ENCODE measurements around the gene CD99L2.

CD99L2 gene

GRCh38 chrX:150841456-150842197, 56.8 kb downstream of the CD99L2 start:
- DNase-seq = peak; percentile 20
- Histone ChIP-seq H3K27ac (no peak overlapping the region), H3K4me3 (ENCODE audit: low read depth, low read length) (no peak overlapping the region), H3K36me3 (replicated peaks) (no peaks in the 10 kb centered on the region), H3K27me3 (replicated peaks) (no peaks in the 10 kb centered on the region)
- TF ChIP-seq CTCF (IDR thresholded peaks at IDR 0.05; ENCODE audit: low read depth, low read length, missing control alignments) = no peak
- in situ Hi-C loops (cut with HindIII; ENCODE audit: low pct_ligation_motif_present, low sequenced_read_pairs) = no loop called here

- in situ Hi-C loops (cut with HindIII; ENCODE audit: low pct_ligation_motif_present, low sequenced_read_pairs) = no loop called here
- no peaks in the 10 kb centered on the region for H3K27me3 ChIP-seq (replicated peaks)
- no peak overlapping the region for H3K27ac ChIP-seq
- TF ChIP-seq CTCF (IDR thresholded peaks at IDR 0.05; ENCODE audit: low read depth, low read length, missing control alignments) = no peak
- no peaks in the 10 kb centered on the region for H3K36me3 ChIP-seq (replicated peaks)
- no peak overlapping the region for H3K4me3 ChIP-seq (ENCODE audit: low read depth, low read length)
- DNase-seq = no peak
Observed at GRCh38 chrX:150837845-150838244, 60.6 kb downstream of the CD99L2 start.

- Histone ChIP-seq H3K4me3 (ENCODE audit: low read depth, low read length) (no peak overlapping the region), H3K36me3 (replicated peaks) (no peaks in the 10 kb centered on the region), H3K27me3 (replicated peaks) (no peaks in the 10 kb centered on the region), H3K27ac (no peak overlapping the region)
- in situ Hi-C loops (cut with HindIII; ENCODE audit: low pct_ligation_motif_present, low sequenced_read_pairs) = no loop called here
- DNase-seq = no peak
- no peak for TF ChIP-seq CTCF (IDR thresholded peaks at IDR 0.05; ENCODE audit: low read depth, low read length, missing control alignments)
Observed at GRCh38 chrX:150834695-150835094, 63.8 kb downstream of the CD99L2 start.

- no peak for TF ChIP-seq CTCF (IDR thresholded peaks at IDR 0.05; ENCODE audit: low read depth, low read length, missing control alignments)
- Histone ChIP-seq H3K27ac (no peak overlapping the region), H3K4me3 (ENCODE audit: low read depth, low read length) (no peak overlapping the region), H3K36me3 (replicated peaks) (no peaks in the 10 kb centered on the region), H3K27me3 (replicated peaks) (no peaks in the 10 kb centered on the region)
- DNase-seq = no peak
- in situ Hi-C loops (cut with HindIII; ENCODE audit: low pct_ligation_motif_present, low sequenced_read_pairs) = no loop called here
Observed at GRCh38 chrX:150833454-150834056, 64.9 kb downstream of the CD99L2 start.

GRCh38 chrX:150831863-150832262, 66.6 kb downstream of the CD99L2 start:
- in situ Hi-C loops (cut with HindIII; ENCODE audit: low pct_ligation_motif_present, low sequenced_read_pairs) = no loop called here
- H3K36me3 ChIP-seq (replicated peaks) = no peaks in the 10 kb centered on the region
- no peak overlapping the region for H3K27ac ChIP-seq
- no peak overlapping the region for H3K4me3 ChIP-seq (ENCODE audit: low read depth, low read length)
- no peak for DNase-seq
- no peaks in the 10 kb centered on the region for H3K27me3 ChIP-seq (replicated peaks)
- TF ChIP-seq CTCF (IDR thresholded peaks at IDR 0.05; ENCODE audit: low read depth, low read length, missing control alignments) = no peak
